ENCODE measurements around the gene LSM2.

DNA sequence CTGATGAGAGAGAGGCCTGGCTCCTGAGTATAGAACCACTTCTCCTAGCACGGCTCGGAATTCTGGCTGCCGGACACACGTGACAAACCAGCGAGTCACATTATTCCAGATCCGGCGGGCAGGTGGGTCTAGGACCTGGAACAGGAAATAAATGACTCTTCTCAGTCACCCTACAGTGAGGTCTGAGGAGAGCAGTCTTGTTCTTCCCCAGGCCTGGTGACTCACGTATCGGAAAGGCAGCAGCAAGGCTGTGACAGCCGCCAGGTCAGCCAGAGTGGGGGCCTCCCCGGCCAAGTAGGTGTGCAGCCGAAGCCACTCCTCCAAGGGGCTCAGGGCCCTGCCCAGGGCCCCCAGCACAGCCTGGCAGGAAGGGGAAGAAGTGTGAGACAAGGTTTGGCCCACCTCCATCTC is 14.0 kb downstream of the LSM2 start:
- TF ChIP-seq CTCF (conservative IDR thresholded peaks at IDR 0.05; ENCODE audit: low read length) (no peak), EZH2phosphoT487 (IDR thresholded peaks at IDR 0.05; ENCODE audit: borderline replicate concordance) (no peak)

Measured in Loucy (cell line).